HG02870 (cell line): Measurements from ENCODE around the gene GALNT4.

Experiments used
- ATAC-seq: cut with Tn5 transposase; IDR thresholded peaks from one replicate; pipeline ENCODE4 v1.9.1; 2021; ENCODE audit warnings: mild to moderate bottlenecking, moderate library complexity; ENCODE audit not compliant: unreplicated experiment

Gene GALNT4

DNA sequence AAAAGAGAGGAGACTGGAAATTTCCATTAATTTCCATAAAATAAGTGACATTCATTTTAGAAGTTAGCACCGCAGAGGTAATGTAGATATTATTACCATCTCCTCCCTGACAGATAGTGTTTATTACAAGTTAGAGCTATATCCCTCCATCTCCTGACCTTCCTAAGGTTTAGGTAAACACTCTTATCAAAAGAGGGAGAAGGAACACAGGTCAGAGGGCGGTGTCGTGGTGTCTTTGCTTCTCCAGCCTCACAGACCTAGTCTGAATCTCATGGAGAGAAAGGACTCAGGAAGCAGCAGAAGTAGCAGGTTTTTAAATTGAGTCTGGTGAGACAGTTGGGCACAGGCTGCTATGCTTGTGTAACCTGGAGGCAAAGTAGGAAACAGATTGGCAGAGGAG lies 12.8 kb upstream of the GALNT4 start:
- ATAC-seq = no peak

DNA sequence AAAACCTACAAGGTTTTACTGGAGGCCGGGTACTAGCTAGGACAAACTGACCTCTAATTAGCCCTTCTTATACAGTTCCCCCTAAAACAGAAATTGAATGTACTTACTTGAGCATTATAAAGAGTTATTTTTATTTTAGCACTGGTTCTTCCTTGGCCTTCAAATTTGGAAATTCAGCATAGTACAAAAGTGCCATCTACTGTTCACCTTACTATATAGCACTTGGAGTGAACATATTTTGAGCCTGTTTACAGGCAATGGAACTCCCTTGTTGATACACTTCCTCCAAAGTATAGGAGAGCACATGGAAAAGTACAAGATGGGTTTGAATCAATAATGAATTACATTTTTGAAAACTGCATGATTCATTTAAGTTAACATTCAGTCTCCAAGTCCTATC lies 5.1 kb upstream of the GALNT4 start:
- ATAC-seq = no peak

DNA sequence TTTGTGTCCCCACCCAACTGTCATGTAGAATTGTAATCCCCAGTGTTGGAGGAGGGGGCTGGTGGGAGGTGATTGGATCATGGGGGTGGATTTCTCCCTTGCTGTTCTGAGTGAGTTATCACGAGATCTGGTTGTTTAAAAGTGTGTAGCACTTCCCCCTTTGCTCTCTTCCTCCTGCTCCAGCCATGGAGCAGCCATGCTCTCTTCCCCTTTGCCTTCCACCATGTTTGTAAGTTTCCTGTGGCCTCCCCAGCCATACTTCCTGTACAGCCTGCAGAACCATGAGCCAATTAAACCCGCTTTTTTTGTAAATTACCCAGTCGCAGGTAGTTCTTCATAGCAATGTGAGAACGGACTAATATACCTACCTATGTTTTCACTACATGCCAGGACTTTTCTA lies 3.8 kb upstream of the GALNT4 start:
- ATAC-seq = no peak

GRCh38 chr12:89525824-89526770 lies 1.5 kb upstream of the GALNT4 start, which contains the start of gene POC1B:
POC1B (minus strand) TSS chr12:89526047; CDS start chr12:89525895, 152 bp downstream.
- peak; percentile 66 for ATAC-seq

DNA sequence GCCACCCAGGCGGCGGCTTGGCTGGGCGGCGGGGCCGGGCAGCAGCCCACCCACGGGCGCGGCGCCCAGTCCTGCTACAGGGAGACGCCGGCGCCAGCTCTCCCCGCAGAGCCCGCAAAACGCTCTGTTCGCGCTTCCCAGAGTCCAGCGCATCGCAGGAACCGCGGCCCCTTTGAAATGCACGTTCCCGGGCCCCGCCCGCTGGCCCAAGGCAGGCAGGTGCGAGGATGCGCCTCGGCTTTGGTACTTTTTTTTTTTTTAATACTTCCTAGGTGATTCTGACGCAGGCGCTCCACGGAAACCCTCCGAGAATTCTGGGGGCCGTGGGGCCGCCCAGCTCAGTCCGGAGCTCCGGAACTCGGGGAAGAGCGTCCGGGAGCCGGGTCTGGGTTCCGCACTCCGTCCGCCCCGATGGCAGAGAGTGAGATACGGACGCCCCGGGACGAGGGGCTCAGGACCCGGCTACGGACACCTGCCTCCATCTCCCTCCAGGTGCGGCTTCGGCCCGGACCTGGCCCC lies 768 bp upstream of the GALNT4 start:
- peak; percentile 28 for ATAC-seq

GRCh38 chr12:89523843-89524540 lies 604 bp downstream of the GALNT4 start:
- ATAC-seq = no peak

GRCh38 chr12:89523393-89523792 lies 1.2 kb downstream of the GALNT4 start:
- no peak for ATAC-seq

GRCh38 chr12:89521364-89522223 lies 3.0 kb downstream of the GALNT4 start:
- no peak for ATAC-seq

GRCh38 chr12:89517720-89518119 lies 6.9 kb downstream of the GALNT4 start:
- no peak for ATAC-seq

- no peak for ATAC-seq
These were observed 8.0 kb downstream of the GALNT4 start for GRCh38 chr12:89516633-89517032.

GRCh38 chr12:89514751-89515150 lies 9.8 kb downstream of the GALNT4 start:
- ATAC-seq = peak; percentile 75

DNA sequence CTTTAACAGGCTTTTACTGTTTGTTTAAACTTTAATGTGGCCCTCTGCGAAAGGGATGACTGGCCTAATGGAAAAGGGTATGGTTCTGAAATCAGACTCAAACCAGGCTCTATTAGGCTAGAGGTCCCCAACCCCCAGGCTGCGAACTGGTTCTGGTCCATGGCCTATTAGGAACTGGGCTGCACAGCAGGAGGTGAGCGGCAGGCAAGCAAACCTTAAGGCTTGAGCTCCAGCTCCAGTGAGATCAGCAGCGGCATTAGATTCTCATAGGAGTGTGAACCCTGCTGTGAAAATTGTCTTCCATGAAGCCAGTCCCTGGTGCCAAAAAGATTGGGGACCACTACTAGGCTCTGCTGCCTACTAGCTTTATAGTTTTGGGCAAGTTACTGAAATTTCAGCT lies 11.1 kb downstream of the GALNT4 start:
- ATAC-seq = no peak

DNA sequence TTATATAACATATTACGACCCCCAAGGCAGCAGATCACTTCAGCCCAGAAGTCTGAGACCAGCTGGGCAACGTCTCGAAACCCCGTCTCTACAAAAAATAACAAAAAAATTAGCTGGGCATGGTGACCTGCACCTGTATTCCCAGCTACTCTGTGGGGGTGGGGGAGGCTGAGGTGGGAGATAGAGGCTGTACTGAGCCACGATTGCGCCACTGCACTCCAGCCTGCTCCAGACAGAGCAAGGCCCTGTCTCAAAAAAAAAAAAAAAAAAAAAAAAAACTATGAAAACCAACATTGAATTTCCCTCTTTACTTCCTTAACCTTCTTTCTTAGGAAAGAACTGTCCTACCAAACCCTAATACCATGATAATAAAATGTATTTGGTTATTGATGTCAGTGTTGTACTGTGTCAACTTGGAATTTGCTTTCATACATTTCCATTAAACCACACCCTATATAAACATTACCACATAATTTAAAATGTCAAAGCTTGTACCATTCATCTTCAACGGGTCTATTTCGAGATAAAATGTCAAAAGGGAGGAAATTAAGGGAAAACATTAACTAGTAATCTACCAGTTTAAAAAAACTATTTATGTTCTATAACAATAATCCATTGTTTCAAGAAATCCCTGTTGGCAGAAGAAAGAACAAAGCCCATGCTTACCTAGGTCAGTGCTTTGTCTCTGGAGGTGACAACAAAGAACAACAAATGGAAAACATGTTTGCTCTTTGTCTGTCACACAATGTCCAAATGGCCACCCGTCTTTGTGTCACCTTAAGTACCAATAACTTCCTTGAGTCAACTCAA lies 17.4 kb downstream of the GALNT4 start:
- no peak for ATAC-seq

- ATAC-seq = no peak
These were observed 18.5 kb downstream of the GALNT4 start for GRCh38 chr12:89506050-89506449.

DNA sequence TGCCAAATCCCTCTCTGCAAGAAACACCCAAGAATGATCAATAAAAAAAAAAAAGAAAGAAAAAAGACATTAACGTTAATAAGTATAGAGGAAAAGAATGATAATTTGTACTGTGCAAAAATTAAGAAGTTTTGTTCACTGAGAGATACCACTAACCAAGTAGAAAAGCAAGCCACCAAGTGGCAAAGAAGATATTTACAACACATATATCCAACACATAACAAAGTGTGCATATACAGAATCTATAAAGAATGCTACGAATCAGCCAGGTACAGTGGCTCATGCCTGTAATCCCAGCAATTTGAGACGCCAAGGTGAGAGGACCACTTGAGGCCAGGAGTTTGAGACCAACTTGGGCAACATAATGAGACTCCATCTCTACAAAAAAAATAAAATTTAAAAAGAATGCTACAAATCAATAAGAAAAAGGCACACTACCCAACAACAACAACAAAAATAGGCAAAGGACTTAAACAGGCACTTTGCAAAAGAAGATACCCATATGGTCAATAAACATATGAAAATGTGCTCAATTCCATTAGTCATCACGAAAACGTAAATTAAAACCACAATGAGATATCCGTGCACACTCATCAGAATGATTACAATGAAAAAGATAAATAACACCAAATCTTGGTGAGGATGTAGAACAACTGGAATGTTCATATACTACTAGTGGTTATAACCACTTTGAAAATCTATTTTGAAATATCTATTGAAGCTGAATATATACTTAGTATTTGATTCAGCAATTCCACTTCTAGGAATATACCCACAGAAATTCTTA lies 19.8 kb downstream of the GALNT4 start:
- no peak for ATAC-seq

- ATAC-seq = no peak
These were observed 22.8 kb downstream of the GALNT4 start for GRCh38 chr12:89501793-89502192.

- no peak for ATAC-seq
These were observed 24.7 kb downstream of the GALNT4 start for GRCh38 chr12:89499857-89500256.

DNA sequence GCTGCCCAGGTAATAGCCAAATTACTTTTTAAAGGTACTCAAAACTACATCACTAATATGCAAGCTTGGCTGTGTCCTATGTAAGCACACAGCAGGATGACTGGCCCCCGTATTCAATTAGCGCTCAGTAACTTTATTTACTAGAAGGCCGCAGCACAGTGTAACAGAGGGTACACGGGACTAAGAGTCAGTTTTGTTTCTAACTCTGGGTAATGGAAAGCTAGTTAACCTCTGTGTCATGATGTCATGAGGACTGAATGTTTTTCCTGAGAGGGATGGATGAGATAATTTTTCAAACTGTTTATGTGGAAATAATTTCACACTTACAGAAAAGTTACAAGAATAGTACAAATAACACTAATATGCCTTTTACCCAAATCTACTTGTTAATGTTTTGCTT lies 27.1 kb downstream of the GALNT4 start:
- no peak for ATAC-seq

DNA sequence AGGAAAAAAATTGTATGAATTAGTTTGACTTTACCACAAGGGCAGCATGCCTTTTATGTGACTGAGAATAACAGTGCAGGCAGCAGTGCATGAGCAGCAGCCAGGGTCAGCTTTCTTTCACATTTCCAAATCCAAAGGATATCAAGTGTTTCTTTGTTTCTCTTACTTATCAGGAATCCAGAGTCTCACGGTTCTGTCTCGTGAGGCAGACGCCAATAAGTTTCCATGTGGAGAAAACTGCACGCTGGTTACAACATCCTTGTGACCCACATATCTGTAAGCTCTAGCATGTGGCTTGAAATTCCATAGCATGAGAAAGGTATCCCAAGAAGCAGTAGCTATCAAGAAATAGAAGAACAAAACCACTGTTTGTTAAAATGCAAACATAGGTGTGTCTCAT lies 27.6 kb downstream of the GALNT4 start:
- ATAC-seq = no peak
